ENCODE data around the gene MTCL3.

The MTCL3 gene

GRCh38 chr6:127447780-127448179 lies 71.4 kb downstream of the MTCL3 start:
- Mint-ChIP-seq H3K9me3 (no peaks in the 10 kb centered on the region), H3K4me1 (peaks cover 5% of the 10 kb centered on the region), H3K27me3 (ENCODE audit: low read depth) (no peaks in the 10 kb centered on the region), H3K4me3 (no peak overlapping the region), H3K27ac (no peak overlapping the region), H3K36me3 (no peaks in the 10 kb centered on the region)
- TF ChIP-seq, protein P1, sequence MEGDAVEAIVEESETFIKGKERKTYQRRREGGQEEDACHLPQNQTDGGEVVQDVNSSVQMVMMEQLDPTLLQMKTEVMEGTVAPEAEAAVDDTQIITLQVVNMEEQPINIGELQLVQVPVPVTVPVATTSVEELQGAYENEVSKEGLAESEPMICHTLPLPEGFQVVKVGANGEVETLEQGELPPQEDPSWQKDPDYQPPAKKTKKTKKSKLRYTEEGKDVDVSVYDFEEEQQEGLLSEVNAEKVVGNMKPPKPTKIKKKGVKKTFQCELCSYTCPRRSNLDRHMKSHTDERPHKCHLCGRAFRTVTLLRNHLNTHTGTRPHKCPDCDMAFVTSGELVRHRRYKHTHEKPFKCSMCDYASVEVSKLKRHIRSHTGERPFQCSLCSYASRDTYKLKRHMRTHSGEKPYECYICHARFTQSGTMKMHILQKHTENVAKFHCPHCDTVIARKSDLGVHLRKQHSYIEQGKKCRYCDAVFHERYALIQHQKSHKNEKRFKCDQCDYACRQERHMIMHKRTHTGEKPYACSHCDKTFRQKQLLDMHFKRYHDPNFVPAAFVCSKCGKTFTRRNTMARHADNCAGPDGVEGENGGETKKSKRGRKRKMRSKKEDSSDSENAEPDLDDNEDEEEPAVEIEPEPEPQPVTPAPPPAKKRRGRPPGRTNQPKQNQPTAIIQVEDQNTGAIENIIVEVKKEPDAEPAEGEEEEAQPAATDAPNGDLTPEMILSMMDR (IDR thresholded peaks at IDR 0.05; ENCODE audit: unreplicated experiment): no peak
- no peak for DNase-seq (ENCODE audit: low spot score in 2 of 2, unreplicated experiment in 2 of 2)

DNA sequence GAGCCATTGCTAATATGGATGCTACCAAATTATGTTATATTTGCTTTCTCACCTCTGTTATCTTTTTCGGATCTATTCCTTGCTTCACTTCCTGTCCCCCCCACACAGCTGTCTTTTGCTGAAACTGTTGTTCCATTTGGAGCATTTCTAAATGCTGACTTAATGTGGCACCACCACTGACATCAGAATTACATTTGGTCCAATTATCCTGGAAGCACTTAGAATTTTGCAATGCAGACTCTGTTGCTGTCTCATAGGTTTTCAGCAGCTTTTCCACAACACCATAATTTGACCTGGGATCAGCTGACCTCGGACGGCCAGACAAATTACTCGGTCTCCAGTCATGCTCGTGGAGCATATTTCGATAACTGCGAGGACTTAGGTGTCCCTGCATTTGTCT lies 72.8 kb downstream of the MTCL3 start:
- Mint-ChIP-seq H3K4me3 (no peak overlapping the region), H3K4me1 (no peaks in the 10 kb centered on the region), H3K27me3 (ENCODE audit: low read depth) (no peaks in the 10 kb centered on the region), H3K9me3 (no peaks in the 10 kb centered on the region), H3K36me3 (no peaks in the 10 kb centered on the region), H3K27ac (no peak overlapping the region)
- TF ChIP-seq, protein P1 (IDR thresholded peaks at IDR 0.05; ENCODE audit: unreplicated experiment): no peak
- no peak for DNase-seq (ENCODE audit: low spot score in 2 of 2, unreplicated experiment in 2 of 2)

DNA sequence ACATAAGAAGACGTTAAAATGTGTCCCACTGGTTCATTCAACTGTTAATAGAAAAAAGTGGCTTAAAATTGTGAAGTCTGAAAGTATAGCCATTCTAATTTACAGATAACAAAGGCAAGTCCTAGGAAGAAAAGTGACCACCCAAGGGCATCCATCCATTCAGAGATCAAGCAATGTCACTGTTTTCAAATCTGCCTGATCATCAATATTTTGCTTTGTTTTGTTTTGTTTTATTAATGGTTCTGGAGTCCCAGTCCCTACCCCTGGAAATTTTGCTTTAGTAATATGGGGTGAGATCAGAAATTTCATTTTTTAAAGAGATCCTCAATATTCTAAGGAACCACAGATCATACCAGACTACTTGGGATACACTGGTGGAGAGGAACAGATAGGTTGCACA lies 77.3 kb downstream of the MTCL3 start:
- H3K27ac Mint-ChIP-seq: no peak overlapping the region
- no peak for DNase-seq (ENCODE audit: low spot score in 2 of 2, unreplicated experiment in 2 of 2)
- no peaks in the 10 kb centered on the region for H3K9me3 Mint-ChIP-seq
- no peaks in the 10 kb centered on the region for H3K36me3 Mint-ChIP-seq
- H3K4me1 Mint-ChIP-seq: no peaks in the 10 kb centered on the region
- TF ChIP-seq, protein P1 (IDR thresholded peaks at IDR 0.05; ENCODE audit: unreplicated experiment): no peak
- no peak overlapping the region for H3K4me3 Mint-ChIP-seq
- no peaks in the 10 kb centered on the region for H3K27me3 Mint-ChIP-seq (ENCODE audit: low read depth)

- no peaks in the 10 kb centered on the region for H3K4me1 Mint-ChIP-seq
- no peaks in the 10 kb centered on the region for H3K27me3 Mint-ChIP-seq (ENCODE audit: low read depth)
- H3K36me3 Mint-ChIP-seq: no peaks in the 10 kb centered on the region
- no peaks in the 10 kb centered on the region for H3K9me3 Mint-ChIP-seq
- DNase-seq (ENCODE audit: low spot score in 2 of 2, unreplicated experiment in 2 of 2): no peak
- H3K4me3 Mint-ChIP-seq: no peak overlapping the region
- no peak overlapping the region for H3K27ac Mint-ChIP-seq
- TF ChIP-seq, protein P1 (IDR thresholded peaks at IDR 0.05; ENCODE audit: unreplicated experiment): no peak
Measured at GRCh38 chr6:127439718-127440117, 79.4 kb downstream of the MTCL3 start.

- Mint-ChIP-seq H3K36me3 (no peaks in the 10 kb centered on the region), H3K27ac (no peak overlapping the region), H3K27me3 (ENCODE audit: low read depth) (no peaks in the 10 kb centered on the region), H3K9me3 (peaks cover under 1% of the 10 kb centered on the region), H3K4me3 (no peak overlapping the region), H3K4me1 (no peaks in the 10 kb centered on the region)
- DNase-seq (ENCODE audit: low spot score in 2 of 2, unreplicated experiment in 2 of 2): no peak
- TF ChIP-seq, protein P1 (IDR thresholded peaks at IDR 0.05; ENCODE audit: unreplicated experiment): no peak
Measured at GRCh38 chr6:127436578-127437110, 82.5 kb downstream of the MTCL3 start.

All from mesothelial cell of epicardium (in vitro differentiated cells).